Activated naive CD4-positive, alpha-beta T cell treated with anti-CD3 and anti-CD28 coated beads, Interleukin-2, amount 50 U/mL, for 24 hours (primary cell): ENCODE measurements around the gene HPF1.

ENCODE experiments used
- H3K27ac Mint-ChIP-seq: one replicate; pipeline ENCODE4 v1.8.0; 2021; ENCODE audit warnings: mild to moderate bottlenecking, mixed read lengths
- H3K27me3 Mint-ChIP-seq: one replicate; pipeline ENCODE4 v1.8.0; 2021; ENCODE audit warnings: mixed read lengths
- H3K36me3 Mint-ChIP-seq: one replicate; pipeline ENCODE4 v1.8.0; 2021; ENCODE audit warnings: mixed read lengths
- H3K4me1 Mint-ChIP-seq: one replicate; pipeline ENCODE4 v1.8.0; 2021; ENCODE audit warnings: mixed read lengths
- H3K4me3 Mint-ChIP-seq: one replicate; pipeline ENCODE4 v1.8.0; 2021; ENCODE audit warnings: mild to moderate bottlenecking, mixed read lengths
- H3K9me3 Mint-ChIP-seq: one replicate; pipeline ENCODE4 v1.8.0; 2021; ENCODE audit warnings: mixed read lengths

The HPF1 gene

DNA sequence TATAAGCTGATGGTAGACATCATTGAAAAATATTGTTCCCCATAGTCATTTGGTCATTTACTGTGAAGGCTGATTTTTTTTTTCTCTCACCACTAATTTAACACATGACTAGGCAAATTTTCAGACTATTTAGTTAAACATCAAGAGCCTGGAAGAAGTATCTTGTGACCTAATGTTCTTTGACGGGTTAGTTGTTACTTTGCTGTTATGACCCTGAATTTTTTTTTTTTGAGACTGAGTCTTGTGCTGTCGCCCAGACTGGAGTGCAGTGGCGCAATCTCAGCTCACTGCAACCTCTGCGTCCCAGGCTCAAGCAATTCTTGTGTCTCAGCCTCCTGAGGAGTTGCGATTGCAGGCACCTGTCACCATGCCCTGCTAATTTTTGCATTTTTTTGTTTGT lies 67.0 kb downstream of the HPF1 start:
- H3K4me1 Mint-ChIP-seq, result peaks cover 12% of the 10 kb centered on the region
- H3K27ac Mint-ChIP-seq, result no peak overlapping the region
- H3K9me3 Mint-ChIP-seq, result no peaks in the 10 kb centered on the region
- H3K4me3 Mint-ChIP-seq, result no peak overlapping the region
- H3K36me3 Mint-ChIP-seq, result peaks cover 8% of the 10 kb centered on the region
- H3K27me3 Mint-ChIP-seq, result no peaks in the 10 kb centered on the region

DNA sequence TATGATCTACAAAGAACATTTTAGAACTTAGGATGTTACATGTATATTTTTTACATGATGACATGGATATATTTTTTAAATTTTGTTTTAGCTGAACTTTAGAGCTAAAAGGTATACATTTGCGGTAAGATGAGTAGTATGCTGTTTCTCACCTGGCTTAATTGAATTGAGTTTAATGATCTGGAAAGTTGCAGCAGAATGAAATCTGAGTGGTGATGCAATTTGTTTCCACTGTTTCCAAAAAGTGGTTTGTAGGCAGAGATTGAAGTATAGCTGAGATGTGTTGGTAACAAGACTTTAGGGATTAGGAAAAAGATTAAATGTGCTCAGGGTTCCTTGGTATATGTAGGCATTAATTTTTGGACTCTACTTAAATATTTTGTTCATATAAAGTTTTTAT lies 68.1 kb downstream of the HPF1 start:
- H3K36me3 Mint-ChIP-seq, result peaks cover 8% of the 10 kb centered on the region
- no peak overlapping the region for H3K4me3 Mint-ChIP-seq
- H3K4me1 Mint-ChIP-seq, result peaks cover 12% of the 10 kb centered on the region
- no peaks in the 10 kb centered on the region for H3K9me3 Mint-ChIP-seq
- no peaks in the 10 kb centered on the region for H3K27me3 Mint-ChIP-seq
- H3K27ac Mint-ChIP-seq, result no peak overlapping the region

DNA sequence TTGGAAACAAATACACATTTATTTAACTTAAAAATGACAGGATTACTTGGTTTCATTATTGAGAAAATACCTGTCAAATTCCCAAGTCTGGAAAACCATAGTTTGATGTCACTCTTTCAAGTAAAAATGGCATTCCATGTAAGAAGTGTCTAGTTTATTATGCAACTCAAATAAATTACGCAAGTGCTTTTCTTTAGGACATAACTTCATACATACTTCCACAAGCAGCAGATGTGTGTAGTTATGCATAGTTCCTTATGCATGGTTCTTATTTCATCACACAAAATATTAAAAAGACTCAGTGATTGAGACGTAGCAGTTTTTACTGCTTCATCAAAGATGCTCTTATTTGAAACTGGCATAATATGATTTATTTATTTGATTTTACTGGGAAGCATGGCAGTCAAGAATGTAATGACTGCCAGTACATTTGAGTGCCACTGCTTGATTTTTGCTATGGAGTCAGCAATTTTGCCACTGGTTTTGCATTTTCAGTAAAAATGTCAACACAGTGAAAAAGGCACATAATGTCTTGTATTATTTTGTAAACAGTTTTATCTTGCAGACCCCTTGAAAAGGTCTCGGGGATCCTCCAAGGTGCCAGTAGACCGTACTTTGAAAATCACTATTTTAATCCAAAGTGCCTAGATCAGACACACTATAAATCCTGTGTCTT lies 75.2 kb downstream of the HPF1 start:
- H3K4me1 Mint-ChIP-seq, result peaks cover 3% of the 10 kb centered on the region
- H3K9me3 Mint-ChIP-seq, result no peaks in the 10 kb centered on the region
- no peak overlapping the region for H3K27ac Mint-ChIP-seq
- peaks cover 15% of the 10 kb centered on the region for H3K36me3 Mint-ChIP-seq
- H3K27me3 Mint-ChIP-seq, result no peaks in the 10 kb centered on the region
- no peak overlapping the region for H3K4me3 Mint-ChIP-seq
